Fibroblast of villous mesenchyme (primary cell): ENCODE results near the gene C5orf24. TPM values are rescaled to one million over a fixed set of nuclear protein-coding genes. Genes with fewer than 3 reads are reported as not detected.

Experiments used
- DNase-seq: peaks from one replicate; pipeline ENCODE4 v3.0.0-alpha.2; 2010; ENCODE audit warnings: low read depth
- H3K4me3 ChIP-seq: 2 replicates; pipeline ENCODE4 v1.5.1; 2011; ENCODE audit warnings: low read depth, mild to moderate bottlenecking, low read length
- total RNA-seq: library from RNA; depleted of rRNA; stranded (reverse); fragments of >200 nt; gene quantifications from 2 replicates; pipeline ENCODE4 v1.2.3, GENCODE V29; 2012
- TF ChIP-seq, protein P1 (sequence below): IDR thresholded peaks from 2 replicates; pipeline ENCODE4 v1.5.1; 2012; ENCODE audit warnings: low read depth, mild to moderate bottlenecking, low read length; ENCODE audit not compliant: insufficient read depth

The C5orf24 gene
- total RNA-seq = 46.4 and 59.6 TPM in 2 replicates

- peak within 1 kb of the TSS; percentile 97 for H3K4me3 ChIP-seq
- TF ChIP-seq, protein P1, sequence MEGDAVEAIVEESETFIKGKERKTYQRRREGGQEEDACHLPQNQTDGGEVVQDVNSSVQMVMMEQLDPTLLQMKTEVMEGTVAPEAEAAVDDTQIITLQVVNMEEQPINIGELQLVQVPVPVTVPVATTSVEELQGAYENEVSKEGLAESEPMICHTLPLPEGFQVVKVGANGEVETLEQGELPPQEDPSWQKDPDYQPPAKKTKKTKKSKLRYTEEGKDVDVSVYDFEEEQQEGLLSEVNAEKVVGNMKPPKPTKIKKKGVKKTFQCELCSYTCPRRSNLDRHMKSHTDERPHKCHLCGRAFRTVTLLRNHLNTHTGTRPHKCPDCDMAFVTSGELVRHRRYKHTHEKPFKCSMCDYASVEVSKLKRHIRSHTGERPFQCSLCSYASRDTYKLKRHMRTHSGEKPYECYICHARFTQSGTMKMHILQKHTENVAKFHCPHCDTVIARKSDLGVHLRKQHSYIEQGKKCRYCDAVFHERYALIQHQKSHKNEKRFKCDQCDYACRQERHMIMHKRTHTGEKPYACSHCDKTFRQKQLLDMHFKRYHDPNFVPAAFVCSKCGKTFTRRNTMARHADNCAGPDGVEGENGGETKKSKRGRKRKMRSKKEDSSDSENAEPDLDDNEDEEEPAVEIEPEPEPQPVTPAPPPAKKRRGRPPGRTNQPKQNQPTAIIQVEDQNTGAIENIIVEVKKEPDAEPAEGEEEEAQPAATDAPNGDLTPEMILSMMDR = no peak
- peak; percentile 96 for DNase-seq
Measured at GRCh38 chr5:134845852-134846640, at the start of gene C5orf24. TSS of gene C5orf24 (plus strand) at chr5:134845968. CDS start at chr5:134854901, 8,933 bp downstream.

DNA sequence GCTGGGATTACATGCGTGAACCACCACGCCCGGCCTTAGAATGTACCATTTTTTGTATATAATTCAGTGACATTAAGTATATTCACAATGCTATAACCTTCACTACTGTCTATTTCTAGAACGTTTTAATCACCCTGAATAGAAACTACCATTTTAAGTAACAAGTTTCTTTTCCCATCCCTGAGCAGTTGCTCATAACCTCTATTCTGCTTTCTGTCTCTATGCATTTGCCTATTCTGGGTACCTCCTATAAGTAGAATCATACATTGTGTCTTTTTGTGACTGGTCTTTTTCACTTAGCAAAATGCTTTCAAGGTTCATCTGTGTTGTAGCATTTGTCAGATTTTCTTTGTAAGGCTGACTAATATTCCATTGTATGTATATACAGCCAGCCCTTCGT lies 47.3 kb upstream of the C5orf24 start:
- TF ChIP-seq, protein P1 = no peak
- H3K4me3 ChIP-seq = no peak overlapping the region
- no peak for DNase-seq

- DNase-seq = no peak
- H3K4me3 ChIP-seq = no peak overlapping the region
- TF ChIP-seq, protein P1 = no peak
Measured at GRCh38 chr5:134803821-134804220, 41.9 kb upstream of the C5orf24 start.

- TF ChIP-seq, protein P1 = no peak
- no peak overlapping the region for H3K4me3 ChIP-seq
- DNase-seq = no peak
Measured at GRCh38 chr5:134813407-134813806, 32.4 kb upstream of the C5orf24 start.

- H3K4me3 ChIP-seq = no peak overlapping the region
- TF ChIP-seq, protein P1 = no peak
- DNase-seq = no peak
Measured at GRCh38 chr5:134813827-134814226, 31.9 kb upstream of the C5orf24 start.

DNA sequence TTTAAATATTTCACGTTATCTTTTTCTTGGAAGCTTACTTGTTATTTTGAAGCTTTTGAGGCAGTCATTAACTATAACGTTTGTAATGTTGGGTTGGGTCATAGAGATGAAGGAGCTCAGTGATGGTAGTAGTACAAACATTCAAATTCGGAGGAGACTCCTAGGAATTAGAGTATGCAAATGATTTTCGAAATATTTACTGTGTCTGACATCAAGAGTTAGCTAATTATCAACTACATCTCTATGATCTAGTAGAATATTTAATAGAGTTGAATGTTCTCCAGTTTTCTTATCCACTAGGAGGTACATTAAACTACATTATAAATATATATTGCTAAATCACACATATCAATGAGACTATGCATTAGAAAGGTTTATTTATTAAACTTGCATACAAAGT lies 28.8 kb upstream of the C5orf24 start:
- TF ChIP-seq, protein P1 = no peak
- no peak for DNase-seq
- H3K4me3 ChIP-seq = no peak overlapping the region
